ENCODE data around the gene COL12A1.

The COL12A1 gene

DNA sequence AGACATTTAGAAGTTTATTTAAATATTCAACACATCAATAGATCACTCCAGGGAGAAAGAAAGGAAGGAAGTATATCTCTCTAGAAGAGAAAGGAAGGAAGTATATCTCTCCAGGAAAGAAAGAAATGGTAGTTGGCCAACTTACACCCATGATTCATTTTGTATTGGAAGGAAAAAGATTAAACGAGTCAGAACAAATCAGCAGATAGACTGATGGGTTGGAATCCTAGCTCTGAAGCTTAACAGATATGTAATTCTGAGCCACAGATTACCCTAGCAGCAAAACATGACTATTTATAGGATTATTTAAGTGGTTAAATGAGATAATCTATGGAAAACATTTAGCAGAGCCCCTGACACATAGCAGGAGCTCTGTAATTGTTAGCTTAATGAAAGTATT lies 27.1 kb downstream of the COL12A1 start:
- DNase-seq (ENCODE audit: low read depth in 2 of 2): no peak

DNA sequence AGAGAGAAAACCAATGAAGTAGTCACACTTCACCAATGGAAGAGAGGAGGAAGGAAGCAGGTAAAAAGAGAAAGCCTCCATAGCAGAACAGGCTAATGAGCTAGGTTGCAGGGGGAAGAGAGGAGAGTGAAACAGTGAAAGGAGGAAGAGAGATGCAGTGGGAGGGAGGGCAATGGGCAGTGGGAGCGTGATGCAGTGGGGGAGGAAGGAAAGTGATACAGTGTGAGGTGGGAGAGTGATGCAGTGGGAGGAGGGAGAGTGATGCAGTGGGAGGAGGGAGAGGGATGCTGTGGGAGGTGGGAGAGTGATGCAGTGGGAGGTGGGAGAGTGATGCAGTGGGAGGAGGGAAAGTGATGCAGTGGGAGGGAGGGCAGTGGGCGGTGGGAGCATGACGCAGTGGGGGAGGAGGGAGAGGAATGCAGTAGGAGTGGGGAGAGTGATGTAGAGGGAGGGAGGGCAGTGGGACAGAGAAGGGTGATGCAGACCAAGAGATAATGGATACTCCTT lies 29.7 kb downstream of the COL12A1 start:
- no peak for DNase-seq (ENCODE audit: low read depth in 2 of 2)

DNA sequence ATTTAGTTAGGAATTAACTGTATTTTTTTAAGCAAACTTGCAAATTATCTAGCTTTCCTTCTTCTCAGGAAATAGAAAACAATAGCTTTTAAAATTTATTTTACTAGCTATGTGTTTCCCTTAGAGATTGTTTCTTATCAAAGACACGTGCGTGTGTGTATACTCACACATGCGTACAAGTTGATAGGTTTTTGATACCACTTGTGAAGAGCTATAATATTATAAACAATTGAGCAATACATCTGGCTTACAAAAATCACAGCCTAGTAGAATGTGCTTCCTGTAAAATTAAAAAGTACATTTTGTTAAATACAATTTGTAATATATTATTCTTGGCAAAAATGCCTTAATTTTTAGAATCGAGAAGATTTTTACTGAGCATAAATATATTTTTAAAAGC lies 33.9 kb downstream of the COL12A1 start:
- DNase-seq (ENCODE audit: low read depth in 2 of 2): no peak

DNA sequence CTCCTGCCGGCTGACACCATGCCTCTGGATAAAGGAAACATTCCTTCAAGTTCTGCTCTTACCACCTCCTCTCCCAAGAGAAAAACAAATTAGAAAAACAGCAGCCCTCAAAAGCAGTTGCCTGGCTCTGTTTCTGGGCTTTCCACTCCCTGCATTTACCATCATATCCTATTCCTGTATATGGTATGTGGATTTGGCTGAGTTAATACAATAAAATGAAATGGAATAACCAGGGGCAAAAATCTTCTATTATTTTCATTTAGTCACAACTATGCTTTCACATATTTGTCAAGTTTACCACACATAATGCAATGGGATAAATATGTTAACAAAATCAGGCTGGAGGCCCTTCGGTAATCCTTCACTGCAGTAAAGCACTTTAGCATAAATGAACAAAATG lies 34.3 kb downstream of the COL12A1 start:
- no peak for DNase-seq (ENCODE audit: low read depth in 2 of 2)

DNA sequence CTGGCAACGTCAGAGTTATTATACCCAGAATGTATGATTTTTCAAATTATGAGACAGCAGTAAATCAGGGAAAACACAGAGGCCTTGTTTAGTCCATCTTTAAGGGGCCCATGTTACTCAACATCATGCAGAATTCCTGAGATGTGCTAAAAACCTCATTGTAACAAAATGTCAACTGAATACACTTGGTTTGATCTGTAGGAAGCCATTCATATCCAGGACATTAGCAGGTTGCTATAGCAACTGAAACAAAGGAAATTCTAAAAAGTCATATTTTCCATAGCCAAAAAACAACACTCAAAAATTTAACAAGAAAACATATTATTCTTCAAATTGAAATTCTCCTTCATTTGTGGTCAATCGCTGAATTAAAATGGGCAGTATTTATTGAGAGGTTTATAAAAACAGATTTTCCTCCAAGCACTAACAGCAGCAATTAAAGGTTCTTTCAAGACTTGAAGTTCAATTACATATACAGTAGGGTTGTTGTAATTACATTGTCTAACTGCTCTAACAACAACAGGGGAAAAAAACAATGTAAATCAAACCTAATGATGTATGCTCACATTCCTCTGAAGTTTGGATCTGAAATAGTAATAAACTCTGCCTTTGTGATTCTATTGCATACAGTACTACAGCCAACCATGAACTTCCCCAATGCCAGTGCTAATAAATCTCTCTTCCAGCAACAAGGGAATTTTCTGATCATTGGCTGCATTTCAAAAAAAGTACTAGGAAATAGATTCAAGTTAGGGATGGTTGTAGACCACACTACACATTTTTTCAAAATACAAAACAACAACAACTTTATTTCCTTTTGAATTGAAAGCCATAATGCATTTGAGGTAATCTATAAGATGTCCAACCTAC lies 34.9 kb downstream of the COL12A1 start:
- DNase-seq (ENCODE audit: low read depth in 2 of 2): no peak

DNA sequence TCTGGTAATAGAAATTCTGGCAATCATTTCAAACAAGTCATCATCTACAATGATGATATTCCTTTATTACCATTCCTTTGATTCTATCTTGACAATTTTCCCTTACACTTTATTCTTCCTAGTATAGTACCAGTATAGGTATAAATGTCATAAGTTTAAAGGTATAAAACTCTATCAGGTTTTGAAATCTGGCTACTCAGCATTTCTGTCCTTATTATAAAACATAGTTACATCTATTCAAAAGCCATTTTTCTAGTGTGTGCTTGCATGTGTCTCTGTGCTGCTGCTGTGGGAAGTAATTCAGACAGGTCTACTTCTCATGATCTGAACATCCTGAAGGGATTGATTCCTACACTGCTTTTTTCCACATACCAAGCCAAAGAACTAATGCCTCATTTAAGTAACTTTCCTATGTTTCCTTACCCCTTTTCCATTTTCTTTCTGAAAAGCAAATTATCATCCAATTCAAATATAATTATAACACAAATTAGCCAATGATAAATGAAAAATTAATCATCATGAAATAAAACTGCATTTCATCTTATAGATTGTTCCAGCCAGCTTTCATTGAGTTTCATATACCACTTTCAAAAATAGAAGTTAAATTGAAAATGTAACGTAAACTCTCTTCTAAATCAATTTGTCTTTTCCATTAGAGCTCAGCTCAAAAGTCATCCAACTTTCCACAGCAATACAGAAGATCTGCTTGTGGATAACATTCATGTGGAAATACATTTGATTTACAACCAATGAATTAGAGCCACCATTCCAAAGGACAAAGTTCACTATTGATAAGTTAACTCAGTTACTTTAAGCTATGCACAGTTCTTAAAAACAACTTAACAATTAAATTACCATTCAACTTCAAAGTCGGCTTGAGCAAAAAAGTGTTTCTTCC lies 35.9 kb downstream of the COL12A1 start:
- DNase-seq (ENCODE audit: low read depth in 2 of 2): no peak

DNA sequence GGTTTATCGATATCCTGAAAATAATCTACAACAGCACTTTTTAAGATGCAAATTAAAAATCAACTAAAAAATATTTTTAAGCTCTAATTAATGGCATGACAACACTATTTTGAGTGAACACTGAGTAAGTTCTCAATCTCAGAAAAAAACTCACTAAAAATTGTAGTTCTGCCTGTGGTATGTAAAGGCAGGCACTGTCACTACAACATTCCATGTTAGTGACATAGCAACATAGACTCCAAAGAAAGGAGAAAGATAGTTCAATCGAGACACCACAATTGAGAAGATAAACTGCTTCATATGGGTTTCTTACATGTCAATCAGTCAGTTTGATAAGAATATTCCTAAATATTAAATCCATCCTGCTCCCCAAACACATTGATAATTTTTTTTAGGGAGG lies 38.0 kb downstream of the COL12A1 start:
- no peak for DNase-seq (ENCODE audit: low read depth in 2 of 2)

DNA sequence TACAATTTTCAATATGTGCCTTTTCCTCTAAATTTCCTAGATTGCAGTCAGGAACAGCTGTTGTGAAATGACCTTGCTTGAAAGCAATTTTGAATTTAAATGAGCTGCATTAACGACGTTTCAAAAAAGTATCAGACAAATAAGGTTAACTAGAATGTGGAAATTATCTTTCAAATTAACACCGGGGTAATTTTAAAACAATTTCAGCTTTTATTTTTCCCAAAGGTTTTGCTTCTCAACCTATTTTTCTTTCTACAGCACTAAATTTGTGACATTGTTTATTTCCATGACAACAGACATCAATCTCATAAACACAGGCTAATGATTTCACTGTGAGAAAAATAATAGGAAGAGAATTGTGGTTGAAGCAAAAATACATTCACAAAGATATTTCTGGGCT lies 38.5 kb downstream of the COL12A1 start:
- DNase-seq (ENCODE audit: low read depth in 2 of 2): no peak

DNA sequence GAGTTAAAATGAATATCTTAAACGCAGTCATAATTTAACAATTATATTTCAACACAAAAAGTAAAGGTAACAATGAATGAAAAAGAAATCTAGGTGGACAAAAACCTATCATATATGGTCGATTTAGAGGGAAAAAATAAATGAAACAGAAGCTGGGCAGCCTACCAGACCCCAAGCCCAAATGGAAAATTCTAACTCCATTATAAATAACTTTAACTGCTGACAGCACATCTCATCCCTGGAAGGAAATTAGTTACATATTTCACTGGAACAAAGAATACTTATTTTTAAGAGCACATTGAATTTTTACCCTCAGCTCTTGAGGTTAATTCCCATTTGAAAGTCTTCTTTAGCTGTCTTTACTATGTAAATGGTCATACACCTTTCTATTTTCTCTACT lies 39.1 kb downstream of the COL12A1 start:
- no peak for DNase-seq (ENCODE audit: low read depth in 2 of 2)

DNA sequence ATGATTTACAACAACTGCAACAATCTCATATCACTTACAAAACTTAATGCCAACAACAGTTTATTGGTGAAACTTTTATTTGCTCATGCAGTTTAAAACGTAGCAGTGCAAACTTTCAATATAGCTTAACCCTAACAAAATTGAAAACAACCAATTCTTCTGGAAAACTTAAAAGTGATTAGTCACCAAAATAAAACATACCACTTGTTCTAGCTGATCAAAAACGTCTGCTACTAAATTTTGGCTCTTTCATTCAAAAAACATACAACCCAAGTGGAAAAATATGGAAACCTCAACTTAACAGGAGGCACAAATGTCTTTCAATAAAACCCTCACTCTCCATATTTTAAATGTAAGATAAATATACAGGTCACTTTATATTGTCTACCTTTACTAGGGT lies 39.6 kb downstream of the COL12A1 start:
- DNase-seq (ENCODE audit: low read depth in 2 of 2): no peak

DNA sequence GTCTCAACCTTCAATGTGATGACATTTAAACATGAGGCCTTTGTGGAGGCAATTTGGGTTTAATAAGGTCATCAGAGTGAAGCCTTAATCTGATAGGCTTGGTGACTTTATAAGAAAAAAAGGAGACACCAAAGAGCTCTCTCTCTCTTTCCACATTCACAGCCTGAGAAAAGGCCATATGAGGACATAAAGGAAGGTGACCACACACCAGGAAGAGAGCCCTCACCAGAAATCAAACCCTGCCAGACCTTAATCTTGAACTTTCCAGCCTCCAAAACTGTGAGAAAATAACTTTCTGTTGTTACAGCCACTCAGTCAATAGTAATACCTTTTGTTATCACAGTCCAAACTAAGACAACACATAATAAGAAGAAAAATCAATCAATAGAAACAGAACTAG lies 47.7 kb downstream of the COL12A1 start:
- DNase-seq (ENCODE audit: low read depth in 2 of 2): no peak

DNA sequence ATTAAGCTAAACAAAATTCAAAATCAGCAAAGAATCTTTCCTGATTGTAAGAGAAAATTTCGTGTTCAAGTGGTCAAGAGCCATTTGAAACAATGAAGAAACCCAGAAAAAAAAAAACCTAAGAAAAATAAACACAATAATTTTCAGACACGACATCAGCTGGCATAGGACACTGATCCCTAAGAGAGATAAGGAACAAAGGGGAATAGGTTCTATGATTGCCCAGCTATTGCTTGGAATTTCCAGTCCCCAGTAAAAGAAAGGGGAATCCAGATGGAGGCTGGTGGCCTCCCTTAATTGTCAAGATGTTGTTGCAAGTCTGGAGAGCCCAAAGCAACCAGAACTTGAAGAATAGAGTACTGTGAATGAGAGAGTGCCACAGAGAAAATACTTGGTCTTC lies 48.5 kb downstream of the COL12A1 start:
- no peak for DNase-seq (ENCODE audit: low read depth in 2 of 2)

DNA sequence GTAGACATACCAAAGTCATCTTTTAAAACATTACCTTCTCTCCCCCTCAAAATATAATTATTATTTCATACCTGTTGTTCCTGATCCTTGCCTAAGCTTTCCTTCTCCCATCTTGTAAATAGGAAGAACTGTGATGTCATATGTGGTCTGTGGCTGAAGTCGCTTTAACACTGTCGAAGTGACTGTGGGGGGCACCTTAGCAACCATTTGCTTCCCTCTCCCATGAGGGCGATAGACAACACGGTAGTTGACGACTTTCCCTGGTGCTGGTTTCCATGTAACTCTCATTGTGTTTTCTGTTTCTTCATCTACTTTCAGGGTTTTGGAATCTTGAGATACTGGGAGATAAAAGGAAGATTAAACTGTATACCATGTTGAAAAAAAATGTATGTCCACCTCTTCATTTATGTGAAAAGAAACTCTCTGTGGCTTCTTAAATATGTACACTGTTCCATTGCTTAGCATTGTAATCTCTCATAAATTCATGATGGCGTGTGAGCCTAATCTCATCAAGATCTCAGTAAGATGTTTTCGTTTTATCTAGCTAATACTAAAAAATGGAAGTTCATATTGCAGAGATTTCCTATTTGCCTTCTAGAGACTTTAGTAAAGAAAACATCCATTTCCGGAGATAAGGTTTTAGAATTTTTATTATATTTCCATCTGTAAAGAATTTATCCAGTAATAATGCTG lies 49.5 kb downstream of the COL12A1 start:
- no peak for DNase-seq (ENCODE audit: low read depth in 2 of 2)

DNA sequence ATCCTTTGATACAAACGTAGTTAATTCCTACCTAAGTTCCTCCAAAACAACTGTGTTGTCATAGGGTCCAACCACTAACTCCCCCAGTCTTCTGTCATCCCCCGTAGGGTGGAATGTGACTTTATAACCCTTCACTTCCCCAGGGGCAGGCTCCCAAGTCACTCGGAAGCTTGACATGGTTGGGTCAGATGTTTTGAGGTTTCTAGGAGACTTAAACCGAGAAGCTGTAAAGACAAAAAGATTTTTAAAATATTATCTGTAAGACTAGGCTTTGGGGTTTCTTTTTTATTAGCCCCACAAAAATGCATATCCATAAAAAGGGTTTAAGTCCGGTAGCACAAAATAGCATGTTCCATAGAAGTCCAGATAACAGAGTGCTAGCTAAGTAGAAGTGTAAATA lies 50.2 kb downstream of the COL12A1 start:
- DNase-seq (ENCODE audit: low read depth in 2 of 2): no peak

DNA sequence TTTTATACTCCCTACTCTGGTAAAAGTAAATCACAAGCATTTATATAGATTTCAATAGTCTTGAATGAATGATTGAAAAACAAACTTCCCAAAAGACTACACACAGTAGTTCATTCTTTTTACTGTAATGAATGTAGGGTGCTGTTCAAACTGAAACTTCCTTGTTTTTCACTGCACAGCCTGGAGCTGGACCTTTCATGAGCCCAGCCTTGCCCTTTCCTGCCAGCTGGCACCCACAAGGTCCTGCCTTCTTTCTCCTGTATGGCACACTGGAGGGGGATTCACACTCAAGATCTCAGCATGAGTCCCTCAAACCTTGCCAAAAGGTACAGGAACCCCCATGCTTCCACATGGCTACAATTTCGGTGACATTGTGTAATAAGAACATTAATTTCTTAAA lies 50.9 kb downstream of the COL12A1 start:
- DNase-seq (ENCODE audit: low read depth in 2 of 2): no peak

DNA sequence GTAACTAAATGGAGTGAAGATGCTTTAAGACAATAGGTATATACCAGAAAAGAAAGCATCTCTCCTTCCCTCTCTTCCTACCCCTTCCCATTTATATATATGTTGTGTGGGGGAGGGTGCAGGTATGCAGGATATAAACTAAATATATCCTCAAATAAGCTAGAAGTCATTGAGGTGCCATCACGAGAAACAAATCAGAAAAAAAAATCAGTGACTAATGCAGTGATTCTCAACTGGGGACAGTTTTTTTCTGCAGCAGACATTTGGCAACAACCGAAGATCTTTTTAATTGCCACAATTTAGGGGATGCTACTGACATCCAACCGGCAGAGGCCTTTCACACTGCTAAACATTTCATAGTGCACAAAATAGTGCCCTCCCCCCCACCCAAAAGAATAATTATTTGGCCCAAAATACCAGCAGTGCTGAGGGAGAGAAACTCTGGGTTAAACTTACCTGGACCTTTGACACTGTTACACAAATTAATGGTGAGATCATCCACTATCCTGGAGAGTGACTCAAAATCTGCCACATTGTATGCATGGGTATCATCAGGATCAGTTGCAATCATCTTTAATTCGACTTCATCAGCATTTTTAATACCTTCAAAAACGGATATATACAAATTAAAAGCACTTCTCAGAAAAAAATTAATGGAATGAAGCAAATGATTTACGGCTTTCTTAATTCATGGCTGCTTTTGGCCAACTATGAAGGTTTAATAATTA lies 55.0 kb downstream of the COL12A1 start:
- DNase-seq (ENCODE audit: low read depth in 2 of 2): no peak

DNA sequence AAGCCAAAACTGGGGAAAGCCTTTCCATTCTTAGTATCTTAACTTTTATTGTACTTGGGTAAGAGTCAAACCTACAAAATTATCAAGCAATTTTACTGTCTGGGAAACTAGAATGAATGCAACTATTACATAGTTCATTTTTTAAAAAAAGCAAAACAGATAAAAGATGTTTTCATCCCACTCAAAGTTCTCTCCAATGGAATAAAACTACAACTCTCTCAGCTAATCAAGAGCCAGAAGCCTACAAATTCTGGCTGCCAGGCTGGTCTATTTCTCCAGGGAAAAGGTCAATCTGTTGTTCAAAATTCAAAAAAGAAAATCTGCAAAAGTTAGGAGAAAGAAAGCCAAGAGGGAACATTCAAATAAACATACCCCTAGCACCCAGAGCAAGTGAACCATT lies 56.2 kb downstream of the COL12A1 start:
- no peak for DNase-seq (ENCODE audit: low read depth in 2 of 2)

DNA sequence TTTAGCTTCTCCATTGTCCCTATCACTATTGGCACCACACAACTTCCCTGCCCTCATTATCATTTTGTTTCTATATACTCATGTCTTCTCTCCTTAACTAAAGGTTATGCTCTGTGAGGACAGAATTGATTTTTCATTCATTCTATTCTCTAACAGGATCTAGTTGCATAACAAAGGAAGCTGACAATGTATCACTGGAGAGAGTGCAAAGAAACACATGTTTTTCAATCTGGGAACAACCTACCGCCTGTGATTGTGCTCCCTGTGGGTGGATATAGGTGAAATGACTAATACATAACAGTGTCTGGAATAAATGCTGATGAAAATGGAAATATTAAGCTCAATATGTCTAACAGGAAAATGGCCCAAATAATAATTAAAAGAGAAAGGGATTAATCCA lies 56.6 kb downstream of the COL12A1 start:
- no peak for DNase-seq (ENCODE audit: low read depth in 2 of 2)

DNA sequence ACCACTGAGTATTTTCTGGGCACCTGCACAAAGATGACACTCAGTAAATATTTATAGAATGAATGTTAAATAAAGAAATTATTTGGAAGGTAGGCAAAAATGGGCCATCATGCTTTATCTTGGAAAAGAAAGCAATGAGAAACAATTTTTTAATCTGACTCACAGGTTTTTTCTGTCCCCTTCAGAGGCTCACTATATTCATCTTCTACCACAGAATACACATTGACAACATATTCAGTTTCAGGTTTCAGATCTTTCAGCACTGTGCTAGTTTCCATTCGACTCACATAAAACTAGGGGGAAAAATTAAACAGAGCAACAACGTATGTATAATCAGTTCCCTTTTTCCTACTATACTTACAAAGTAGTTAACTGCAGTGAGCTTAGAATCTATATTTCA lies 58.3 kb downstream of the COL12A1 start:
- DNase-seq (ENCODE audit: low read depth in 2 of 2): no peak

DNA sequence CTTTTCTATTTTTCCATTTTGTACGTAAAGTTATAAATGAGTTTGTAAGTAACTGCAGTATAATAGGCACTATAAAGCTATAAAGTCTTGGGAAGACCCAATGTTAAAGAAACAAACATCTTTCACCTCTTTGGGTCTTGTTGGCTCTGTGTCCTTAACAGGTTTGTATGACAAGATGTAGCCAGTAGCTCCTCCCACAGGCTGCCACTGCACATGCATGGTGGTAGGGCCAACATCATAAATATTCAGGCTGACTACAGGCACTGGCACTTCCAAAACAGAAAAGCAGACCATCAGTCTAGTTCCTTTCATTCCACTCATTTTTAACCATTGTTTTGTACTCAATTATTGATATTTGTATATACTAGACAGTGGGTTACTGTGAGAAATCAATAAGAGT lies 59.9 kb downstream of the COL12A1 start:
- DNase-seq (ENCODE audit: low read depth in 2 of 2): no peak

DNA sequence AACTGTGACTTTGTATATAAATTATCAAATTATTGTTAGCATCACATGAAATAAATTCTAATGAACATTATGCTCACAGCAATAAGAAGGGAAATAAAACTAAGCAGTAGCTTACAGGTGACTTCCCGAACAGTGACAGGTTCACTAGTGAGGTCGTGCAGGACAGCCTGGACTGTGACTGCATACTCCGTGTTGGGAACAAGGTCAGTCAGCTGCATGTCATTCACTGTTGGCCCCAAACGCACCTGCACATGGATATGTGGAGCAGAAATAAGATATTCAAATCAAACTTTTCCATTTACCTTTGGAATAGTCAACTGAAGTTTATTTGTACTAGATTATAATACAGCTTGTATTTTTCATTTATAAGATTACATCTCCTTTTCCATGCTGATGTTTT lies 60.6 kb downstream of the COL12A1 start:
- no peak for DNase-seq (ENCODE audit: low read depth in 2 of 2)

DNA sequence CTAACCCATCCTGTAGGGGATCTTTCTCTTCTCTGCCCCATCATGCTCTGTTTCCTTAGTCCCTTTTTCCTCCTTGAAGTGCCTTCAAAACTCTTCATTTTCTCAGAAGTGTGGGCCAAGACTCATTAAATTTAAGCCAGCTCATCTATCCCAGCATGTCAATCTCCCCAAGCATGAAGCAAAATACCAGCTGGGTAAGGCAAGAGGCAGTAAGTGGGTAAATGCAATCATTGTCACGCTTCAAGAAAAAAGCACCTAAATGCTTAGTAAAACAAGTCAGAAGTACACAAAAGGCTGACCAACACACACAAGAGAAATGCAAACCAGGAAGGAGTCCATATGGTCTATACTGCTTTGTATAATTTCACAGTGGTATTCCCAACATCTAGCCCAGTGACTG lies 61.5 kb downstream of the COL12A1 start:
- no peak for DNase-seq (ENCODE audit: low read depth in 2 of 2)
